ENCODE data around the gene HLA-DRB5.

GRCh38 chr6:32501016-32501415, 29.1 kb downstream of the HLA-DRB5 start:
- TF ChIP-seq, protein P1, sequence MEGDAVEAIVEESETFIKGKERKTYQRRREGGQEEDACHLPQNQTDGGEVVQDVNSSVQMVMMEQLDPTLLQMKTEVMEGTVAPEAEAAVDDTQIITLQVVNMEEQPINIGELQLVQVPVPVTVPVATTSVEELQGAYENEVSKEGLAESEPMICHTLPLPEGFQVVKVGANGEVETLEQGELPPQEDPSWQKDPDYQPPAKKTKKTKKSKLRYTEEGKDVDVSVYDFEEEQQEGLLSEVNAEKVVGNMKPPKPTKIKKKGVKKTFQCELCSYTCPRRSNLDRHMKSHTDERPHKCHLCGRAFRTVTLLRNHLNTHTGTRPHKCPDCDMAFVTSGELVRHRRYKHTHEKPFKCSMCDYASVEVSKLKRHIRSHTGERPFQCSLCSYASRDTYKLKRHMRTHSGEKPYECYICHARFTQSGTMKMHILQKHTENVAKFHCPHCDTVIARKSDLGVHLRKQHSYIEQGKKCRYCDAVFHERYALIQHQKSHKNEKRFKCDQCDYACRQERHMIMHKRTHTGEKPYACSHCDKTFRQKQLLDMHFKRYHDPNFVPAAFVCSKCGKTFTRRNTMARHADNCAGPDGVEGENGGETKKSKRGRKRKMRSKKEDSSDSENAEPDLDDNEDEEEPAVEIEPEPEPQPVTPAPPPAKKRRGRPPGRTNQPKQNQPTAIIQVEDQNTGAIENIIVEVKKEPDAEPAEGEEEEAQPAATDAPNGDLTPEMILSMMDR (conservative IDR thresholded peaks at IDR 0.05), result no peak
- TF ChIP-seq ZFX (IDR thresholded peaks at IDR 0.05), result no peak
